Activated T-cell treated with anti-CD3 and anti-CD28 coated beads for 1 hour (primary cell): ENCODE results near the gene AGT.

ENCODE experiments used
- DNase-seq: peaks from one replicate; pipeline ENCODE4 v3.0.0-alpha.2; 2020; ENCODE audit warnings: low read depth

The AGT gene

DNA sequence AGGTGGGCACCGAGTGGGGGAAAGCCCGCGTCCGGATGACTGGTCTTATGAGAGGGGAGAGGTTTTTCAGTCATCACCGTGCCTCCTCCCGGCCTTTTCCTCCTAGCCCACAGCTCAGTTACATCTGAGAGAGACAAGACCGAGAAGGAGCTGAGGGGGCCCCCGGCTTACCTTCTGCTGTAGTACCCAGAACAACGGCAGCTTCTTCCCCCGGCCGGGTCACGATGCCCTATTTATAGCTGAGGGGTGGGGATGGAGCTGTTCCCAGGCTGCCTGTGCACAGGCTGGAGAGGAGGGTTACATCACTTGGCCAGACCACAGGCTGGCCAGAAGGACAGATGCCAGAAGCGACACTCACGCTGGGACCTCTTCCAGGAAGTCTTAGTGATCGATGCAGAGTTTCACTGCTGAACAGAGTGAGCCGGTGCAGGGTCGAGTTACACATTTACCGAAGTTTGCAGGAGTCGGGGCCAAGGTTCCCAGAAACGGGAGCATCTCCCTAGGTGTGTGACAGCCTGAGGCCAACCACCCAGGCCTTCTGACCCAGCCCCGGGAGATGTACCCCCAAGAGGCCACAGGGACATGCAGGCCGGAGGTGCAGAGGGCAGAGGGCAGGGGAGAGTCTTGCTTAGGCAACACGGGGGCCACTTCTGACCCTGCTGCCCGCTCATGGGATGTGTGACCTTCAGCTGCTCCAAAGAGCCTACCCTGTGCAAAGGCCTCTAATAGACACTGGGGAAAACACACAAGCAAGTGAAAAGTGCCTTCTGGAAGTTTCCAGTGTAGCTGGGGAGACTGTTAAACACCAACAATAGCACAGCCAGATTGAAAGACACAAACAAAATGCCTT is at the start of gene AGT:
AGT (minus strand) TSS at position 208 of the 850 bp plus-strand sequence. CDS start 3,299 bp downstream, outside the sequence.
- DNase-seq, result no peak

DNA sequence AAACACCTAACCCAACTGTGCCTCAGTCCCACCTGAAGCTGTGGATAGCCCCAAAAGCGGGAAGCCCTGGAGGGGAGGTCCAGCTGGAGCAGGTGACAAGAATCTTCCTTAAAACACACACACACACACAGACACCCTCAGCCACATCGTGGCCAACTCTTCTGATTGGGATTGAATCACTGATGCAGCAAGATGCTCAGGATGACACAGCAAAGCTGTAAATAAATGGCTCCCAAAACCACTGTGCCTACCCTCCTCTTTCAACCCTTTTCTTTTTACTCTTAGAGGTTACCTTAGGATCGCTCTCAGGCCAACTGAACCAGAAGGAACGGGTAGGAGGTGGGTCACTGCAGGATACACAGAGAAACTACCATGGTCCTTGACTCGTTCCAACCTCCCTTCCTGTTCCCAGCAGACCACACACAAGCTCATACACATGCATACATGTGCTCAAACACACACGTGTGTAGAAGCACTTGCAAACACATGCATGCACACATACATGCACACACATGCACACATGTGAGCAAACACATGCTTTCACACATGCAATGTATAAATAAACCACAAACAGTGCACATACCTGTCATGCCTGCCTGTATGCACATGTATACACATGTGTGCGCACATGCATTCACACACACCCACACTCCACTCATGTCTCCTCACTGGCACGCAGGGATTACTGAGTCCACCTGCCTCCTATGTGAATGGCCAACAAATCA is 47.7 kb upstream of the AGT start:
- DNase-seq, result no peak

DNA sequence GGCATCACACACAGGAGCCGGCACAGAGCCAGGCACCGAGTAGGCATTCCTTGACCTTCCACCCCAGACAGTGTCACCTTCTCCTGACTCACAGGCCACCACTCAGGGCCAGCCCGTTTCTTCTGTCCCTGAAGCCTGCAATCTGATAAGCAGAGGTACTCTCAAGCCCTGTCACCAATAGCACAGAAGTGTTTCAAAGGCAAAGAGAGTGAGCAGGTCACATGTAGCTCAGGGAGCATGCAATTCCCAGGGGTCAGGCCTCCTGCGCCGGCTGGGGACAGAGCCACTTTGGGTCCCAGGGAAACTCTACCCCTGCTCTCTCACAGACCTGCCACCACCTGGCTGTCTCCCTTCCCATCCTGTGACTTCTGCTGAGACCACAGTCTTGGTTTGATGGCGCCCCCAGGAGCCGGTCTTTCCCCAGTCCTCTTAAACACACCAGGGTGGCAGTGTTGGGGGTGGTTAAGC is 46.5 kb upstream of the AGT start:
- no peak for DNase-seq

DNA sequence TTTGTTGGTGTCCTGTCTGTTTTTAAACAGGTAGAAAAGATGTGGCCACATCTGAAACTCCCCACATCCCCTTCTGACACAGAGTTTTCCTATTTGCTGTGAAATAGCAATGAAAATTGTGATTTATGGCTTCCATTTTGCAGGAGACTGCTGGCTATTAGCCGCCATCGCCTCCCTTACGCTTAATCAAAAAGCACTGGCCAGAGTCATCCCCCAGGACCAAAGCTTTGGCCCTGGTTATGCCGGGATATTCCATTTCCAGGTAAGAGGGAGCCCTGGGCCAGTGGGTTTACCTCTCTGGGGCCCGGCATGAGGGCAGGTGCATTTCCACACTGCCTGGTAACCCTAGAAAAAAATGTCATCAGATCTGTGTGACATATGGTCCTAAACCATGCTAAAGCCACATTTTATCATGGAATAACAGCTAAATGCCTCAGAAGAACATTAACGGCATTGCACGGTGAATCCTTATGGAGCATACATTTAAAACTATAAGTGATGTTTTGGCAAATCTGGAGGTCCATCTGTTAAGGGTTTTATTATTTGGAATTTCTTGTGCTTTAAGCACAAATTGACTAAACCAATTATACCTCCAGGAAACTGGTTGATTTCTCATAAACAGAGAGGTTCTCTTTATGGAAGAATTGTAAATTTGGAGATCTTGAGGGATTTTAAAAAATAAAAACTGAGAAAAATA is 45.6 kb upstream of the AGT start:
- no peak for DNase-seq

DNA sequence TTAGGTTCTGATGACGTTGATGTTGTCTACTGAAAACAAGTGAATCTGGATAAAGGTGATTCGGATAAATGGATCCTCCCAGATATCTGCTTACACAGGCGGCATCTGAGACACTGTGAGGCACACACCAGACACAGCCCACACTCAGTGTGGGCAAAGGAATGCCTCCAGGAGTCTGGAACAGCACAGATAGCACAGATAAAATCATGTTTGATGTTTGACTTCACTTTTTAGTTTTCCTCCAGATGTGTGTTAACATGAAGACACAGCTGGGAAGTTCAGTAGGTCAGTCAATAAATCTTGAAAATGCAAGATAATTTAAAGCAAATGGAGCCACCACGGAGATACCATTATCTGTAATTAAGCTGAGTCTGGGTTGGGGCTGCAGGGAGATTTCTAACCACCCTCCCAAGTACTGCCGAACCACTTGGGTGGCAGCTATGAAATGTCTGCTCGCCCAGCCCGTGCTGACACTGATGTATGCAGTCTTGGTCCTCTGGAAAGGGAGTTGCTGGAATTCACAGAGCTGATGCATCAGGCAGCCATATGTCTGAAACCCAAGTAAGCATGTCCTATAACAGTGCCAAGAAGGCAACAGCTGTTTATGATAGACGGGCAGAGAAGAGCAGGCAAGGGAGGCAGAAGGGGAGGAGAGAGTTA is 44.9 kb upstream of the AGT start:
- DNase-seq, result no peak

DNA sequence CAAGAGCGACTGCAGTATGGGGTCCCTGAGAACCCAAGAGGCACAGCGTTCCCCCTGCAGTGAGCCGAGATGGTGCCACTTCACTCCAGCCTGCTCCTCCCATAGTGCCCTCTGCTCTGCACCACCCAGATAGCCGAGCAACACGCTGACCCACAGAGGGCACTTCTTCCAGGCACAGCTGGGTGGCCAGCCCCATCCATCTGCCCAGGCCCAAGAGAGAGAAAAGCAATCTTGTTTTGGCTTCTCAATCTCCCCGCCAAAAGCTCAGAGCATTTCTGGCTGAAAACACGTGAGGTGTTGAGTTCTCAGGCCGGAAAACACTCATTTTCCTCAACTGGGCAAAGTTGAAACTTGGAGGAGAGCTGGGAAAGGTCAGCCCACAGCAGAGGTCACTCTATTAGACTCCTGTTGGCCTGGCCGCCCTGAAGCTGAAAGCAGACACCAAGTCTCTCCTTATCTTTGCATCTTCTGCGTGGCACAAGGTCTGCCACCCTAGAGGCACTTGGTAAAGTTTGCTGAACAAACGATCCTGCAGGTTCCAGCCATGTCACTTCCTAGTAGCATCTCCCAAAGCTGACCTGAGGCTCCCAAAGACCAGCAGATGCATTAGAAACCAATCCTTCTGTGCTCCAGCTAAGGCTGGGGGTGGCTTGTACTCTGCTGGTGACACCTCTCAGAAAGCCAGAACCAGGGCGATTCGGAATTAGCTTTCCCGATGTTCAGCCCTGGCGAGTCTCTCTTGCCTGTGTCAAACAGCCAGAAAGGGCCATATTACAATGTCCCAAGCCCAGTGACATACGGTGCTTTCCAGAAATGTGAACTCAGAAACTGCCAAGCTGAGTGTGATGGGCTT is 44.2 kb upstream of the AGT start:
- DNase-seq, result no peak

DNA sequence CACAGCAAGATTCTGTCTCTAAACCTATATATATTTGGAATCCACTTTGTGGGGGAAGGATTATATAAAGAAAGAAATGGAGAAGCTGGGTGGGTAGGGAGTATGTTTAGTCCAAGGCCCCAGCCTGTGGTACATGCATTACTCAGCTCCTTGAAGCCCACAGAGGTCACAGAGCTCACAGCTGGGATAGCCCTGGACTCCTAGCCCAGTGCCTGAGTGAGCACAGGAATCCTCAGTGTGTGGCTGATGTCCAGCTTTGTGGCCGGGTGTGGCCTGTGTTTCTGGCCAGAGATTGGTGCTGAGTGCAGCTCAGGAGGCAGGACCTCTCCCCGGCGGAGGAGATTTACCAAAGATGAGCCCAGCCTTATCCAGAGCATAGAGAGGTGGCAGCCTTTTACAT is 40.9 kb upstream of the AGT start:
- no peak for DNase-seq

DNA sequence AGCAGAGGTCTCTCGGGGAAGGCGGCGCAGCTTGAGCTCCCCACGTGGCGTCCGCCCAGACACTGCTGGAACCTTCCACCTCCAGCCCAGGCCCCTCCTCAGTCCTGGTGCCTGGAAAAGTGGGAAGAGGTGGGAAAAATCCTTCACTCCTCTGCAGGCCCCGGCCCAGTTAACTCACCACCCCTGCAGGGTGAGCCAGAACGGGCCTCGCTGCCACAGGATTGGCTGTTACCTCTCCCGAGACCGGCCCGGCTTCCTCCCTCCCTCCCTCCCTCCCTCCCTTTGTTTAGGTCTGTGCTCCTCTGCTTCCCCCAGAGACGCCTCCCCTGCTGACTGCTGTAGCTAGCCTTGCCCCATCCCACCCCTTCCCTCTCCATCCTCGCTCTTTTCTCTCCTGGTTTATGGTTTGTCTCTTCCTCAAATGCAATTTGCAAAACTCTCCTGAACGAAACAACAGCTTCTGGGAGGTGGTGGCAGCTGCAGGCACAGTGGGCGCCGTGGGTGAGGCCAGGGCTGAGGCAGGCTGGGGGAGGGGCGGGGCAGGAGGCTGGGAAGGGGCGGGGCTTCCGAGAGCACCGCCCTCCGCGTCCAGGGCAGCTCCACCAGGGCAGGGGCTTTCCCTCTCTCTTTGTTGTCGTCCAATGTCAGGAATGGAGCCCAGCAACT is 39.8 kb upstream of the AGT start:
- DNase-seq, result no peak

DNA sequence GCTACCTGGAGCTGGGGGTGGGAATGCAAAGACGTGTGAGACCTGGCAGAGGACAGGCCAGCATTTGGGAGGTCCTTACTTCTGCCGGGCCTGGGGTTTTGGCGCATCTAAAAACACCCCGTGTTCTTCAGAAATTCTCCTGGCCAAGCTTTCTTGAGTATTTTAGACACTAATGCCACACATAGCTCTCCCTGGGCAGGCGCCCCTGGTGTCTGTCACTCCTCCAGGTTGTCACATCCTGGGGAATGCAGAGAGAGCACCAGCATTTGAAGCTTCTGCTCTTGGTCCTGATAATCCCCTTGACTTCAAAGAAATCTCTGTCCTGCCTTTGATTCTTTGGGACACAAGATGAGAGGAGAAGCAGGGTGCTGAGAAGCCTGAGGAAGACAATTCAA is 39.3 kb upstream of the AGT start:
- no peak for DNase-seq

DNA sequence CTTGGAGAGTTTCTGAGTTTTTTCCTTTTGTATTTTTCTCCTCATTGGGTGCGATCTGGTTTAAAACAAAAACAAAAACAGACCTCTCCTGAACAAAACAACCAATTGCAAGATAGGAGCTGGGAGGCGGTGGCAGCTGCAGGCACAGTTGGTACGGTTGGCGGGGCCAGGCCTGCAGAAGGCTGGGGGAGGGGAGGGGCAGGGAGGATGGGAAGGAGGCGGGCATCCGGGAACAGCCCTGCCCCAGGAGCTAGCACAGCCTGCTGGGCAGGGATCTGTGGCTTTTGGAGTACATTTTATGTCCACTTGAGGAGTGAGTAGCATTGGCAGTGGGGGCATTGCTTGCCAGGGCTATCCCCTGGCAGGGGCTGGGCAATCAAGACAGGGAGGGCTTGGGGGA is 38.5 kb upstream of the AGT start:
- no peak for DNase-seq

DNA sequence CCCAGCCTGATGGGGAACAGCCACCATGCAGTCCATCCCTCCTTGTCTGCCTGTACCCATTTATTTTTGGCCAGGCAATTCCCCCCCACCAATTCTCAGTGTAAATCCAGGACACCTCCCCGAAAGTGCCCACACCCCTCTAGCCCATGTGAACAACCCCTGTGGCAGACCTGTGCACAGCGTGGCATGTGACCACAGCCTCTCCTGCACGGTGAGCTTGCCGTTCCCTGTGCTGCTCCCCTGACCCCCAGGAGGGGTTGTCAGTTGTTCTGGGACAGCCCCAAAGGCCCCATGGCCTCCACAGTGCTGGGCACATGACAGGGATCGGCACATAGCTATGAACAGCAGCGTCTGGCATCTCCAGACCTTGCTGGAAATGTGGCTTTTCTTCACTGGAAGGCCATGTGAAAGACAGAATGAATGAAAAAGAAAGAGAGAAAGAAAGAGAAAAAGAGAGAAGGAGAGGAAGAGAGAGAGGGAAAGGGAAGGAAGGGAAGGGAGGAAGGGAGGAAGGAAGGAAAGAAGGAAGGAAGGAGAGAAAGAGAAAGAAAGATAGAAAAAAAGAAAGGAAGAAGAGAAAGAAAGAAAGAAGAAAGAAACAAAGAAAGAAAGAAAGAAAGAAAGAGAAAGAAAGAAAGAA is 37.2 kb upstream of the AGT start:
- DNase-seq, result no peak

DNA sequence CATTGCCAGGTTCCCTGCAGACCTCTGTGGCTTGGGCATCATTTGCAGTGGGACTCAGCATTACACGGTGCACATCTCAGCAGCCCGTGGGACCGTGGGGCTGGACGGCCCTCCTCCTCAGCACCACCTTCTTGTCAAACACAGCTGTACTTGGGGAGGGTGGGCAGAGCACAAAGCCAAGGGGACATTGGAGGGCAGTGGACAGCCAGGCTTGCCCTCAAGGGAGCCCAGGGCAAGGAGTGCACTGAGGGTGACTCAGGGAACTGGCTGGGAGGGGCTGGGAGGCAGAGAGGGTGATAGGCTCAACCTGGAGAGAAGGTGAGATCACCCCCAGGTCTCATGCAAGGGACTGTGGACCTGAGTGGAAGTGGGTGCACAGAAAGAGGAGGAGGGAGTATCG is 36.7 kb upstream of the AGT start:
- DNase-seq, result no peak

DNA sequence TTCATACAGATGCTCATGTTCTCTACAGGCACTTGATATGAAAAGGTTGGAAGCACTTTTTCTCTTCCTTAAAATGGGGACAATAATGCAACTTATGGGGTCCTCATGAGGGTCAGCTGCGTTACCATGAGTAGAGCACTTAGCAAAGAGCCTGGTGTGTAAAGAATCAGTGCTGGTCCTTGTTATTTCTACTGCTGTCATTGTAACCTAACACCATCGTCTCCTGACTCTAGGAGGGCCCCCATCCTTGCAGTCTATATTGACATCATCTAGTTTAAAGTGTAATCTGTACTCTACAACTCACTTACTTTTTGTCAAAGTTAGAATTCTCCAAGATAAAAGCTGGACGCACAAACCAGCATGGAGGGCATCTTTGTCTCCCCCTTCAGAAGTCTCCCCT is 35.7 kb upstream of the AGT start:
- DNase-seq, result no peak

DNA sequence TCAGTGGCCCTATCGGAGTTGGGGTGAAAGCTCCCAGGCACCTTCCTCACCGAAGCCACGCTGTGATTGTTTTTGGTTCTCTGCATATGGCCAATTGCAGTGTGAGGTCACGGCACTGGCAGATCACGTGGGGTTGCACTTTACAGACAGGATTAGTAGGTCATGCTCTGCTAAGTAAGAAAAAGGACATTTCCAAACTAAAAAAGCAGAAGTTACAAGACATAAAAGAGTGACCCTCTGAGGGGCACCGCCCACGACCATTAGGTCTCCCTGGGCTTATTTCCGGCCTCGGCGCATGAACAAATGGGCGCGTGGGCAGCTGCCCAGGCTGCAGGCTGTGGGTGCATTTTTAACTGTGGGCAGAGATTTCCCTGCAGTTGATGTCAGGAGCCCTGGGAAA is 35.2 kb upstream of the AGT start:
- DNase-seq, result no peak

DNA sequence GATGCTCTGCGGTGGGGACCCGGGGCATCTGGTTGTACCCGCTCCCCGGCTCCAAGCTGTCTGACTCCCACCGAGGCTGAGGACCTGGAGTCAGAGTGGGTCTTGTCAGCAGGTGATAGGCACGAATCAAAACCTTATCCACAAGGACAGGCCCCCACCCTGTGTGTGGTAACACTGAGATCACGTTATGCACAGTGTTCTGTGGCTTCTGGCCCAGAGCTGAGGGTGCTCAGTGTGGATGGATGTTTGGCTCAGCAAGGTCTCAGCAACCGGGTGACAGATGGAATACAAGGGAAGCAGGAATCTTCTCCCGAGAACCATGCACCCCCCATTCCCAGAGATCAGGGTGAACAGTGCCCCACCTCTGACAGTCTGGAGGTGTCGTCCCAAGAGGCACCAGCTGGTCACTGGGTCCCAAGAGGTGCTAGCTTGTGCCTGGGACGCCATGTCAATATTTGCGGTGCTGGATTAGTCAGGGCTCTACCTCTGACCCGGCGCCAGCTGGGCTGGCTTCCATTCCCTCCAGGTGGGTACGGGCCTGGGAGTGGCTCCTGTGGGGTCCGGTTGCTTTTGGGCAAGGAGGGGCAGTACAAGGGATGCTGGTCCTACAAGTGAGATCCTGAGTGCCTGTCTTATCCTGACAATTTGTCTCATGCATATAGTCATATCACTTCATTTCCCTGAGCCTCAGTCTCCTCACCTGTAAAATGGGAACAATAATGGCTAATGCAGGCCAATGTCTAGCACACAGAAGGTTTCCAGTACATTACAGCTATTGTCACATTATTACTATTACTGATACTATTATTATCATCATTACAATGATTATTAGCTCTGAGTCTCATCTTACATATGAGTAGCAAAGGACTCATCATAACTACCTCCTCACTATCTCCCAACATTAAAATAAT is 34.2 kb upstream of the AGT start:
- DNase-seq, result no peak

DNA sequence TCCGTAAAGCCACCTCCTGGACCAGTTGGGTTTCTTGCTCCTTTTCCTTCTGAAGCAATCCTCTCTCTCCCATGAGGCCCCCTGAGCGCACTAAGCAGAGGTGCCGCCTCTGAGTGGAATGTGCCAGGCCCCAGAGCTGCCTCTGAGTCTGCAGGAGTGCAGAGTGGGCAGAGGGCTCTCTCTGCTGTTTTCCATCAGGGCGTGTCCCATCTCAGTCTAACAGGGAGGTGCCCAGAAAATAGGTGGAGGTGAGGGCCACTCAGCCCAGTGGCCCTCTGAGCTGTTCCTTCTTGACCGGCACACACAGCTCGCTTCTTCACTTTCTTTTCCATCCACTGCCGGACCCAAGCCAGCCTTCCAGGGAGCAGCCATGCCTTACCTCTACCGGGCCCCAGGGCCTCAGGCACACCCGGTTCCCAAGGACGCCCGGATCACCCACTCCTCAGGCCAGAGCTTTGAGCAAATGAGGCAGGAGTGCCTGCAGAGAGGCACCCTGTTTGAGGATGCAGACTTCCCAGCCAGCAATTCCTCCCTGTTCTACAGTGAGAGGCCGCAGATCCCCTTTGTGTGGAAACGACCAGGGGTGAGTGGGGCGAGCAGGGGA is 33.3 kb upstream of the AGT start, which contains the start of gene CAPN9:
CAPN9 (plus strand) TSS at position 262 of the 604 bp plus-strand sequence; CDS start at position 371, 109 bp downstream.
- no peak for DNase-seq

DNA sequence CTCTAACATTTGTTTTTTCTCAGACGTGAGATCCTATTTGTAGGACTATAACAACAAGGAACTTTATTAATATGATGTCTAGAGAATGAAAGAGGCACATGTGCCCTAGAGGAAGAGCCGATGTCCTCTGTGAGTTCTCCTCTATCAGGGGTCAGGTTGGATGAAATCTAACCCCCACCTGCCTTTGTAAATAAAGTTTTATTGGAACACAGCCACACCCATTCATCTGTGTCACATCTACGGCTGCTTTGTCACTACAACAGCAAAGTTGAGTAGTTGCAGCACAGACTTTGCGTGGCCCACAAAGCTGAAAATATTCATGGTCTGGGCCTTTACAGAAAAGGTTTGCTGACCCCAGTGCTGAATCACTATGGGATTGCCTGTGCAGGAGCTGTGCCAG is 32.7 kb upstream of the AGT start:
- no peak for DNase-seq

DNA sequence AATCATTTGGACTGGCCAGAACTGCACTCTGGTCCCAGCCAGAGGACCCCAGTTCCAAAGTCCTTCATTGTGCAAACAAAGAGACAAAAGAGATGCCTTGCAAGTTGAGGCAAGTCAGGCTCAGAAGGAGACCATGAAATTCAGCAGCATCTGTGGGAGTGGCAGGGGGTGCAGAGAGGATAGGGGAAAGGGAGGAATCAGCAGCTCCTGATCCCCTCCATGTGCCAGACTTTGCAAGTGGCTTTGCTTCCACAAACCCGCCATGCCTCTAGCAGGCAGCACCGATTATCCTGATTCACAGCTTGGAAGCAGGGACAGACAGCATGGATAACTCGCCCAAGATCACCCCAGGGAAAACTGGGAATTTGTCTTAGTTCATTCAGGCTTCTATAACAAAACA is 31.1 kb upstream of the AGT start:
- no peak for DNase-seq

DNA sequence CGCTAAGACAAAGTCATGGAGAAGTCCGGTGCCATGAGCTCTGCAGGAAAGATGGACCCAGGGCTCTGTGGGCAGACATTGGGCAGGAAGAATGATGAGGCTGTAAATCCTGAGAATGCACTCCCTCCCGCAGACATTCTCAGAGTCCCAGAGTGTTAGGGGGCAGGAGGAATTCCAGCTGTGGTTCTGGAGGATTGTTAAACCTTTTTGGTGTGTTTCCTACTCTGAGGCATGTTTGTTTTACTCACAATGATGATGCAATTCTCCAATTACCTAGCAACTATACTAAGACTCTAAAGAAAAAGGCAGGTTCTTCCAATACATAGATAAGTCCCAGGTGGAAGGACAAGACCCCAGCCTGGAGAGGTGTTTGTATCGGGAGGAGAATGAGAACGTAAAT is 30.5 kb upstream of the AGT start:
- DNase-seq, result no peak
